ENCODE data around the gene DENND5B.
"Not testable (repeated sequence)": the region's sequence is repeated elsewhere in the genome, so short reads cannot be mapped to it uniquely, and the experiment has no call there.

The DENND5B gene

DNA sequence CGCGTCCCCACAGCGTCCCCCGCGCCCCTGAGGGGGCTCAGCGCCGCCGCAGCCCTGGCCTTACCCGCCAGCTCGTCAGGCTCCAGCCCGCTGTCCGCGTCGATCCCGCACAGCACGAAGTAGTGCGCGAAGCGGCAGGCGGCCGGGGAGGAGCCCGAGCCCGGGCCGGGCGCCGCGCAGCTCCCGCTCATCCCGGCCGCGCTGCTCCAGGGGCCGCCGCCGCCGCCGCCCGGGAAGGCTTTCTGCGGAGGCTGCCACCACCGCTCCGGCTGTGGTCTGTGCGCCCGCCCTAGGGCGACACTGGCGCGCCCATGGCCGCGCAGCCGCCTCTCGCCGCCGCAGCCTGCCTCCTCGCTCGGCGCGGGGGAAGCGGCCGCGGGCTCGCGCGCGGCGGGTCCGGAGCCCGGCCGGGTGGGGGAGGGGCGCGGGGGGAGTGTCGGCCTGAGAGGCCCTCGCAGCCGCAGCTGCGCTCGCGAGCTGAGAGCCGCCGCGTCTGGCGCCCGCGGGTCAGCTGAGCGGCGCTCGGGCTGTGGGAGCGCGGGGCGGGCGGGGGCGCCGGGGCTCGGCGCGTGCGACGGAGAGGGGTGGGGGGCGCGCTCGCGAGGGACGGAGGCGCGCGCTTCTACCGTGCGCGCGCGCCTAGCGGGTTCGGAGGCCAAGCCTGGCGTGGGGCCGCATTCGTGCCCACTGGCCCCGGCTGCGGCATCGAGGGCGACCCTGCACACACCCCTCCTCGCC, at the start of gene DENND5B:
TSS of gene DENND5B (minus strand) at position 495 of the 738 bp plus-strand sequence. CDS start at position 191, 304 bp downstream.
- DNase-seq: peak; percentile 78

DNA sequence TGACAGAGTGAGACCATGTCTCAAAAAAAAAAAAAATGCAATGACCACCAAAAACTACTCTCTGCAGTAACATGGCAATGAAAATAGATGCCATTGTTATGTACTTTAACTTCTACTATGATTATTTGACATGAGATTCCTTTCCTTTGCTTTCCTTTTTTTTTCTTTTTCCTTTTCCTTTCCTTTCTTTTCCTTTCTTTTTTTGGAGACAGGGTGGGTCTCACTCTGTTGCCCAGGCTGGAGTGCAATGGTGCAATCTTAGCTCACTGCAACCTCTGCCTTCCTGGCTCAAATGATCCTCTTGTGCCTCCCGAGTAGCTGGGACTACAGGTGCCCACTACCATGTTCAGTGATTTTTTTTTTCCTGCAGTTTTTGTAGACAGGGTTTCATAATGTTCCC, 43.7 kb upstream of the DENND5B start:
- DNase-seq: no peak

DNA sequence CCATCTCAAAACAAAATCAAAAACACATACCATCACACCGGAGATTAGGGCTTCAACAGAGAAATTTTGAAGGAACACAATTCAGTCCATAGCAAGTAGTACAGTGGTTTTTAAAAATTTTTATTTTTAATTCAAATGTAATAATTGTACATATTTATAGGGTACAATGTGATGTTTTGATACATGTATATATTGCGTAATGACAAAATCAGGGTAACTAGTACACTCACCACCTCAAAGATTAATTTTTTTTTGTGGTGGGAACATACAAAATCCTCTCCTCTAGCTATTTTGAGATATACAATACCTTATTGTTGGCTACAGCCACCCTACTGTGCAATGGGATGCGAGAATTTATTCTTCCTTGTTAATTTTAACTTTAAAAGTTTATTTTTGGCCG, 42.5 kb upstream of the DENND5B start:
- no peak for DNase-seq

DNA sequence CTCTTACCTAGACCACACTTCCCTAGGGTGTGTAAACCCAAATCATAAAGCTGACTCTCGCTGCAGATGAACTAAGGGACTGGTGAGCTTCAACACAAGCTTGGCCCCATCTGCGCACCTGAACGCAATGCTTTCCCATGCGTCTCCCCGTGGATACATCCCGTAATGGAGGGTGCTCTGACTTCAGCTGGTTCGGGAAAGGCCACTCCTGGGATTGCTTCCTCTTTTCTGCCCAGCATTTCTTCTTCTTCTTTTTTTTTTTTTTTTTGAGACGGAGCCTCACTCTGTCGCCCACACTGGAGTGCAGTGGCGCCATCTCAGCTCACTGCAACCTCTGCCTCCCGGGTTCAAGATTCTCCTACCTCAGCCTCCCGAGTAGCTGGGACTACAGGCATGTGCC, 40.9 kb upstream of the DENND5B start:
- no peak for DNase-seq

DNA sequence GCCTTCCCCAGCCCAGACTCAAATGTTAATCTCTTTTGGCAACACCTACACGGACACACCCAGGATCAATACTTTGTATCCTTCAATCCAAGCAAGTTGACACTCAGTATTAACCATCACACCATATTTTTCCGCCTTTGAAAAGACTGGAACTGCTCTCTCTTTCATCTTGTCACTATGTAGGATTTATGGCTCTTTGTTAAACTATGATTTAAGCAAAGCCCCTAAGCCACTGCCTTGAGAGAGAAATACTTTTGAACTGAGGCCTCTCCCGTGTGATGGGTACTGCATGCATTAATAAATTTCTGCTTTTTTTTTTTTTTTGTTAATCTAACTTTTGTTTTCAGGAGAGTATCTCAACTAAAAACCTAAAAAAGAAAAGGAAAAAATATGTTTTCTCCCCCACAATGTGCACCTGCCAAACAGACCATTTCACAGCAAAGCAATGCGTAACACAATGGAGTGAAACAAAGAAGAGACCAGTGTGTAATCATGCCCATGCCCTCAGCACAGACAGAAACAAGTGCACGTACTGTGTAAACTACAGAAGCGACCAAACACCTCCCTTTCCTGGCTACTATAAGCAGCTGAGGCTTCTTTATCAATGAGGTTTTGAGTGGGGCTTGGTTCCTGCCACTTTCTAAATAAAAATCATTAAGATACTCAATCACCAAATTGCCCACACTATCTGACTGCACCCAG, 40.2 kb upstream of the DENND5B start:
- peak; percentile 19 for DNase-seq

DNA sequence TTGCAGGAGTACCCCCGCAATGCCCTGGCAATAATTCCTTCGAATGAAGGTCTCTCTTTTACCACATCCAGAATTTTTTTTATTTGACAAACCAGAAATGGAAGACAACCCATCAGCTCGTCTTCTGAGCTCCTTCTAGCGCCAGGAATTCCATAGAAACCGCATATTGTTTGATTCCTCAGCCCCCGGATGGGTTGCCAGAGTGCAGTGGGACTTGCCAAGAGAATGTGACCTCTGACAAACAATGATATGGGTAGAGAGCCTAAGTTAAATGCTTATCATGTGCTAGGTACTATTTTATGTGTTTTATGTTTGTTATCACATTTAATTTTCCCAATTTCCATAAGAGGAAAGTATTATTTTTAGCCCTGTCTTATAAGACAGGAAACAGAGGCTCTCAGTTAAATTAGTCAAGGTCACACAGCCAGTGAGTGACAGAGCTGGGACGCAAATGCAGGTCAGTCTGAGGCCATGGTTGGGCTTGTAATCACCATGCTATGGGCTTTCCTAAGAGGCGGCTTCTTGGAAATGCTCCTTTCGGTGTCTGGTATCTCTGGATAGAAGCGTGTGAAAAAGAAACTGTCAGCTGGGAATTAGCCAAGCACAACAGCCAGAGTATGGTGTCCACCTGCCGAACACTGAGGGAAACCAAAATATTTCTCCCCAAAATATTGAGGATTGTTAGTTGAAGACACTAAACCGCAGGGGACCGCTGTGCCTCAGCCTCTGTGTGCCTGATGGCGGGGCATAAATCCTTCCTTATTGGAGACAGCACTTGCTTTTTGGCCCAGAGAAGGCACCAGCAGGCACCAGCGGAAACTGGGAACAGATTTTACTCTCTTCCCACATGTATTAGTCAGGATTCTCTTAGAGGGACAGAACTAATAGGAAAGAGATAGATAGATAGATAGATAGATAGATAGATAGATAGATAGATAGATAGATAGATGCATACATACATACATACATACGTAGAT, 39.1 kb upstream of the DENND5B start:
- no peak for DNase-seq

DNA sequence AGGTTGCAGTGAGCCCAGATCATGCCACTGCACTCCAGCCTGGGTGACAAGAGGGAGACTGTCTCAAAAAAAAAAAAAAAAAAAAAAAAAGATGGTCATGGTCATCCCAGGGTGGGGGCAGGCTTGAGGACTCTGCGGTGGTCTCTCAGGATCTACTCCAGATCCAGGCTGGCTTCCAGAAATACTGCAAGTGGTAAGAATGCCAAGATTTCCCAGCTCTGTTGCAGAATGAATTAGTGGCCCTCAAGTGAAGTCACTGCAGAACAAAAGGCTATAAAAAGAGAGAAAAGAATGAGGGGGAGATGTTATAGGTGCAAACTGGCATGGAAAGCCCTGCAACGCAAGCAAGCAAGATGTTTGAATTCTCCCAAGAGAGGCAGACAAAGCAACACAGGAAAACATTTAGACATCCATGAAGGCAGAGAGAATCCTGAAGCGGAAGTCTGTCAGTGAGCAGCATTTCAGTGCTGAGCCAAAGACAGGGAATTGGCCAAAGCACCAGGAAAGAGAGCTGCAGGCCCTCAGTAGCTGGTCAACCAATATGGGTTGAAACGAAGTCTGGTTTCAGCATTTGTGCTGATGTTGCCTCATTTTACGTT, 36.6 kb upstream of the DENND5B start:
- DNase-seq: no peak

DNA sequence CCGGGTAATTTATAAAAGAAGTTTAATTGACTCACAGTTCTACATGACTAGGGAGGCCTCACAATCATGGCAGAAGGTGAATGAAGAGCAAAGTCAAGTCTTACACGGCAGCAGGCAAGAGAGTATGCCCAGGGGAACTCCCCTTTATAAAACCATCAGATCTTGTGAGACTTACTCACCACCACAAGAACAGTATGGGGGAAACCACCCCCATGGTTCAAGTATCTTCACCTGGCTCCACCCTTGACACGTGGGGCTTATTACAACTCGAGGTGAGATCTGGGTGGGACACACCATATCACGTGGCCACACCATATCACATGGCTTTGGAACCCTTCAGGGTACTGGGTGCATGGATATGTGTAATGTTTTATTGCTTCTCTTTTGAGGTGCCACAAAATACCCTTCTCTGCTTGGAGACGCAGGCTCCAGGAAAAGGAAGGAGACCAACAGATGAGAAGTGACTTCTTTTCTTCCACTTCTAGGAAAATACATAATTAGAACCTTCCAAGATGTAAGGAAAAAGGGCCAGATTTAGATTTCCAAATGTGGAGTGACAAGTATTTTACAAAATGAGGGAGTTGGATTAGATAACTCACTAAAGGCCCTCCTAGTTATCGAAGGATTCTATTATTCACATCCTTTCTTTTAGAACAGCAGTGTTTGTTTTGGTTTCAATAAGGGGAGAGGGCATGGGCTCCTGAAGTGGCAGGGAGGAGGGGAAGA, 35.5 kb upstream of the DENND5B start:
- no peak for DNase-seq

DNA sequence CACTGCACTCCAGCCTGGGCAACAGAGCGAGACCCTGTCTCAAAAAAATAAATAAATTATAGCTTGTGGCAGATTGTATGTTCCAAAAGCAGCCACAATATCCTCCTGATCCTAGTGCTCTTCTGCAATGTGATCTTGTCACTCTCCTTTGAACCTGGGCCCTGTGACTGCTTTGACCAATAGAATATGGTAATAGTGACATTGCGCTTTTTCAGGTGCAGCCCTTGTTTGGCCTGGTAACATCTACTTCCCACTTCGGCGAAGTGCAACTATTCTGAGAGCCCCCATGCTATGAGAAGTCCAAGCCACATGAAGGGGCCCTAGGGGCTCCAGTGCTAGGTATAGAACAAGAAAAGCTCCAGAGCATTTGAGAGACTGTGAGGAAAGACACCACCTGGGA, 31.1 kb upstream of the DENND5B start:
- no peak for DNase-seq

DNA sequence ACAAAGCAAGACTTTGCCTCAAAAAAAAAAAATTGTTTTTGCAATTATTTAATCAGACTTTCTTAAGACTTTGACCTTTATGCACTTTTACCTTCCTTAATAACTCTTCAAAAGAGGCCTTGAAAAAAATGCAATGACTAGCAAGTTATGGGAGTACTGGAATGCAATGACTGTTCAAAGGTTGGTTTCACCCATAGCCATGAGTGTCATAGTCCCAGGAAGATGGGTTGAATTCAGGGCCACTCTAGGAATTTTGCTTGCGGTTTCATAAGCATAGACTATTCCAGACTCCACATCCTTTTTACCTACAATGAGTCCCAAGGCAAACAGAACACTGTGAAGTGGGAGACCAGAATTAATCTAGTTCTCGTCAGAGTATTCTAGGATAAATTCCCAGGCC, 29.4 kb upstream of the DENND5B start:
- DNase-seq: no peak

DNA sequence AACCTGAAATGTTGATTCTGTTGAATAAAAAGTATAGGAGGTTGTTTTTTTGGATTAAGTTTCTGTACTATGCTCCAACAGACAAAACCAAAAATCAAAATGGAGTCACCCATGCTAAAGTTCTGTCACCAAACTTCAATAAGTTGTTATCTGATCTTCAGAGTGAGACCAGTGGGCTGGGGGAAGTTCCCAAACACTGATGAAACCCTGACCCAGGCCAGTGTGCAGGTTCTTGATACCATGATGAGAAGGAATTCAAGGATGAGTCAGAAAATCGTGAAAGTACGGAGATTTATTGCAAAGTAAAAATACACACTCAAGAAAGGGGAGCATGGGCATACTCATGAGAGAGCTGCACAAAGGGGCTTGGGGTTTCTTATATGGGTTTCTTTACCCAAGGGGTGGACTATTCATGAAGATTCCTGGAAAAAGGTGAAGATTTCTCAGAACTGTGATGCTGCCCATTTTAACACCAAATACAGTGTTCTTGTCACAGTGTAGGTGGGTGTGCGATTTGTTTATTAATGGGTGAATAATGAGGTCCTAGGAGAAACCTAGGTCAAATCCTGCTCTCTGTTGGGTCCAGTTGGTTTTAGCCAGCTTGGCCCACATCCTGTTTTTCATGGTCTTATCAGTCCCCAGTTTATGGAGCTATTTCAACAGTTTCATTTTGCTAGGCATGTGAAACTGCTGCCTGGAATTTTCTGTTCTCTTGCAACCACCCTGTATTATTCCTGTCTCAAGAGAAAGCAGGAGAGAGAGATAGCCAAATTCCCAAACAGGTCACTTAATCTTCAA, 27.5 kb upstream of the DENND5B start:
- DNase-seq: no peak

DNA sequence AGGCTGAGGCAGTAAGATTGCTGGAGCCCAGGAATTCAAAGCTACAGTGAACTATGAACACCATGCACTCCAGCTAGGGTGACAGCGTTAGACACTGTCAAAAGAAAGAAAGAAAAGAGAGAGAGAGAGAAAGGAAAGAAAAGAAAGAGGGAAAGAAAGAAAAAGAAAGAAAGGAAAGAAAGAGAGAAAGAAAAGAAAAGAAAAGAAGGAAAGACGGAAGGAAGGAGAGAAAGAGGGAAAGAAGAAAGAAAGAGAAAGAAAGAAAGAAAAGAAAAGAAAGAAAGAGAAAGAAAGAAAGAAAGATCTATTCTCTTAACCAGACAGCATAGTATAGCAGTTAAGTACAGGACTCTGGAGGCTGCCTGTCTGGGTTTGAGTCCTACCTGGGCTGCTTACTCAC, 21.9 kb upstream of the DENND5B start:
- DNase-seq: no peak

DNA sequence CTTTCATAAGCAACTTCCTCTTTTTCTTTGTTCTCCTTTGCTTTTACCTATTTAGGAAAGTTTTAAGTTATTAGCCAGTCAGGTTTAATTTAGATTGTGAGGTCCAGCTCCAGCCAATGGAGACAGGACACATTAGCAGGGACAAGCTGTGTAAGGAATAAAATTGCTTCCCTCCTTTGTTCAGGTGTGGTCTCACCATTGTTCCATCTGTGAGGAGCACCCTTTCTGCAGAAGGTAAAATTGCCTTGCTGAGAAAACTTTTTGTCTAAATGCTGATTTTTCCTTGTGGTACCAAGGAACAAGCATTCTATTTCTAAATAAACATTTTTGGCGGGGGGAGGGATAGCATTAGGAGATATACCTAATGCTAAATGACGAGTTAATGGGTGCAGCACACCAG, 17.4 kb upstream of the DENND5B start:
- not testable (repeated sequence) for DNase-seq

DNA sequence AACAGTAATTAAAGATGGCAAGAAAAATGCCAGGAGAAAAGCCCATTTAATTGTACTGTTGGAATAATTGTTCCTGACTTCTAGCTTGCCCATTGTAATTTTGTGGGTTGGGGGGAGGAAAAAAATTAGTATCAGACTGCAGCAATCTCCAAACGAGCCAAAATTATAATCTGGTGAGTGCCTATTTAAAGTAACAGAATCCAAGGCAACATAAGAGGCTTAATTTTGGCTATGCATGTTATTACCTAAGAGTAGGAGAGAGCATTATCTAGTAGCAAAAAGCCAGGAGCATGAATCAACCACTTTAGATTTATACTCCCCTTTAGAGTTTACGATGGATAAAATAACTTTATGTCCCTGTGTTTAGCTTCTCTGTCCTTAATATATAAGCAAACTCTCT, 14.6 kb upstream of the DENND5B start:
- DNase-seq: no peak

DNA sequence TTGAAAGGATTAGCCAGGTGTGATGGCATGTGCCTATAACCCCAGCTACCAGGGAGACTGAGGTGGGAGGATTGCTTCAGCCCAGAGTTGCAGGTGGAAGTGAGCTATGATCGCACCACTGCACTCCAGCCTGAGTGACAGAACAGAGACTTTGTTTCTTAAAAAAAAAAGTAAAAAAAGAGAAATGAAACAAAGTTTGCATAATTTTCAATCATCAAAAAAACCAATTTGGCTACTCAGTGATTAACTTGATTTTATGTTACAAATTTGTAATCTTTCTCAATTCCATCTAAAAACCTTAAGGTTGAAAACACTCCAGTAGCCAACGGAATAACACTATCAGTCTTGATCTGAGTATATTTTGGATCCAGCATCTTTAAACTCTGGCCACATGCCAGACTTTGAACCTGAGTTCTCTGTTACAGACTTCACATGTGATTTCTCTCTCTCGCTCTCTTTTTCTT, 12.6 kb upstream of the DENND5B start:
- DNase-seq: no peak

DNA sequence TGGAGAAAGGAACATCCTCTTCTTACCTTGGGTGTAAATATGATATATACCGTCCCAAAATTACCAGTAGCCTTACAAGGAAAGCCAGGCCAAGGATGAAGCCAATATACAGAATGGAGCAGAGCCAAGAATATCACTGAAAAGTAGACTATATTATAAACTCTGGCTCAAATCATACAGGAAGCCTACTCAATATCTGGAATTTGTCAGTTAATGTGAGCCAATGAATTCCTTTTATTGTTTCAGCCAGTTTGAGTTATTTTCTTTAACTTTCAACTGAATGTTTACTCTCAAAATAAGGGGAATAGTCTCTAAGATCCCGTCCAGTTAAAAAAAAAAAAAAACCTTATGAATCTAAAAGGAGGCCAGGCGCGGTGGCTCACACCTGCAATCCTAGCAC, 9.8 kb upstream of the DENND5B start:
- no peak for DNase-seq

DNA sequence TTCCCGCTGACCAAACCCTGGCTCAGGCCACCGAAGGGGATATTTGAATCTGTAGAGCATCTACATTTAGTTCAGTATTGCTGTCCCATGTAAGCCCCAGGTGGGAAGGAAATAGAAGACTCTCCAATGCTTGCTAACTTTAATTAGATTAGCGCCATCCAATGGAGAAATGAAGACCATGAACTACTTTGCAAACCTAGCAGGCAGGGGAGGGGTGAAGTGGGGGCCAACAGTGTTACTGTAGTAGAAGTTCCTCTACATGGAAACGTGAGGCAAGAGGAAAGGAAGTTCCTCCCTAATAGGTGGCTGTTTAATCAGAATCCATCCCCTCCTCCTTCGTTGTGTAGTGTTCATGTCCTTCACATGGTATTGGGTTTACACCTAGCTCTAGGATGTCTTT, 9.3 kb upstream of the DENND5B start:
- DNase-seq: no peak

DNA sequence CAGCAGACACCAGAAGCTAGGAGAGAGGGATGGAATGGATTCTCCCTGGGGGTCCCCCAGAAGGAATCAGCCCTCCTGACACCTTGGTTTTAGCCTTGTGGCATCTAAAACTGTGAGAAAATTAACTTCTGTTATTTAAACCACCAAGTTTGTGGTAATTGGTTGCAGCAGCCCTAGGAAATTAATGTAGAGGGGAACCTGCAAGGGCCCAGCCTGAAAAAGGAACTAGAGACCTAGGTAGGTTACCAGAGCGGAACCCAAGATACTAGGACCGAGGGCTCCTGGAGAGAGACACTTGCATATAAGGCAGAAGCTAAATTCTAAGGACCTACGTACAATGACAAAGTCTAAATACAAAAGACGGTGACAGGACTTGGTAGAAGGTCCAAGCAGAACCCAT, 8.1 kb upstream of the DENND5B start:
- DNase-seq: no peak

DNA sequence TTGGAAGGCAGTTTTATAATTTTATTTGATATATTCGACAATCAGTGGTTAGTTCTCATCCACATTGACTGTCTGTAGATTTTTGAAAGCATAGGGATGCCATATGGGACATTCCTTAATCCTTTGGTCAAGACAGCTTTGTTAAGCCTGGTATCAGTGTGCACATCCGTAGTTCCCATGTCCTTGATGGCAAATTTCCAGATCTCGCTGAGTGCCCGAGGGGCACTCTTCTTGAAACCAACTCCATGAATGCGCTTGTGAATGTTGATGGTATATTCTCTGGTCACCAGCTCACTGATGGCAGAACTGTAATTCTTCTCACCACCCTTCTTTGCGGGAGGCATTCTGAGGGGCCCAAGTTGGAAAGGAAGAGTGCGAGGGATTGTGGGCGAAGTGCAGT, 6.1 kb upstream of the DENND5B start:
- no peak for DNase-seq

DNA sequence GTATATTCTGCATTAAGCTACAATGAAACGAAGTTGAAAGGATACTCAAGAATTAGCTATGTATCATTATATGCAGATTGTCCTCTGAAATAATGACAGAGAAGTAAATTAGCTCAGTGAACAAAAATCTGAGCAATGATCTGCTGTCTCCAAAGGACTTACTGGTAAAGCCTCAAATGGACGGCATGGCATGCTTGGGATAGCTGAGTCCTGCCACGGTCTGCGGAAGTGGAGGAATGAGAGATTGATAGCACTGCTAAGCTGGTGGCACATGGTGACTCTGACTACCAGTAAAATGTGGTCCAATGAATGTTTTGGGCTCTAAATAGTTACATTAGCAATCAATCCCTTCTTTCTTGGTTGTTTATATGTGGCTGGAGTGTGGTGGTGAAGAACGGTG, 3.7 kb upstream of the DENND5B start:
- no peak for DNase-seq

DNA sequence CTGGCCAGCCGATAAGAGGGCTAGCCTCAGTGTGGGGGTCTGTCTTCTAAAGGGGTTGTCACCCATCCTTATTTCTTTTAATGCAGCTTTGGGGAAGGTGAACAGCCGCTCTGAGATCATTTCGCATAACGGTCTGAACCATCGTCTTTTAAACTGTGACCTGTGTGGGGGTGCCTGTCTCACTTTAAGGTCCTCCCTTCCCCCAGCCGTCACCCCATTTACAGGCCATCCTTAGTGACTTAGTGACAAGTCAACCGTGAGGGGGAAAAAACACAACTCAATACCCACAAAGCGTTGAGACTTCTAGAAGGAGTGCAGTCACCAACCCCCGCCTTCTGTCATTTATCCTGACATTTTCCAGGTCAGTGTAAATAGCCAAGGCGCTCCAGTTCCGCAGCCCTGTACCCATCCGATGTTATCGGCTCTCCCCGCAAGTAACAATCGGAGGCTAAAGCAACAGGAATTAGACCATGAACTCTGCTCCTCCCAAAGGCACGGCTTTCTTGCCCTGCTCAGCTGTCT, 505 bp upstream of the DENND5B start:
- peak; percentile 30 for DNase-seq

All from NCI-H146 (cell line).